OCI-LY7 (cell line): Measurements from ENCODE around the gene MEIS2. TPM values are rescaled to one million over a fixed set of nuclear protein-coding genes. Genes with fewer than 3 reads are reported as not detected.

Source experiments
- BruUV-seq: library from RNA; stranded (reverse); fragments of 400-500 nt; replicated peaks from 2 replicates; lab custom pipeline; 2021; lab: Mats Ljungman, UMichigan
- CTCF ChIA-PET: fragments of 300-600 bp; sonication (Branson Sonifier 250); formaldehyde crosslinking; loops from one replicate; lab custom pipeline; 2022; ENCODE audit warnings: antibody characterized with exemption; ENCODE audit not compliant: unreplicated experiment; lab: Charles Lee
- POLR2A ChIA-PET: fragments of 300-600 bp; sonication (Branson Sonifier 250); formaldehyde crosslinking; loops from one replicate; lab custom pipeline; 2022; ENCODE audit warnings: antibody characterized with exemption; lab: Charles Lee
- DNase-seq: peaks from one replicate; pipeline ENCODE4 v3.0.0-alpha.2; 2015; ENCODE audit warnings: low spot score
- H2AFZ ChIP-seq: fragments of 200-600 bp; sonication (generic), shearing (Covaris generic); 2 replicates; pipeline ENCODE4 v1.6.1; 2014; ENCODE audit warnings: mild to moderate bottlenecking, antibody characterized with exemption, low read length, moderate library complexity
- H3K27ac ChIP-seq: fragments of 200-600 bp; sonication (generic); 2 replicates; pipeline ENCODE4 v1.5.1; 2014; ENCODE audit warnings: mixed run types, low read depth, mild to moderate bottlenecking, moderate library complexity, low read length, inconsistent platforms; ENCODE audit not compliant: poor library complexity, severe bottlenecking
- H3K36me3 ChIP-seq: fragments of 200-600 bp; sonication (generic); 2 replicates; pipeline ENCODE4 v1.6.1; 2014; ENCODE audit warnings: mild to moderate bottlenecking, antibody characterized with exemption, low read length, moderate library complexity, mixed read lengths; ENCODE audit not compliant: insufficient read depth
- H3K4me1 ChIP-seq: fragments of 200-600 bp; sonication (generic); 2 replicates; pipeline ENCODE4 v1.5.1; 2014; ENCODE audit warnings: mild to moderate bottlenecking, low read length; ENCODE audit not compliant: insufficient read depth, poor library complexity, severe bottlenecking
- H3K4me2 ChIP-seq: fragments of 200-600 bp; sonication (generic); 2 replicates; pipeline ENCODE4 v1.6.1; 2014; ENCODE audit warnings: mild to moderate bottlenecking, low read length
- H3K4me3 ChIP-seq: fragments of 200-600 bp; sonication (generic); 2 replicates; pipeline ENCODE4 v1.5.1; 2014; ENCODE audit warnings: mild to moderate bottlenecking, low read depth, low read length; ENCODE audit not compliant: poor library complexity, severe bottlenecking
- H3K79me2 ChIP-seq: fragments of 200-600 bp; sonication (generic); 2 replicates; pipeline ENCODE4 v1.6.1; 2016; ENCODE audit warnings: low read depth, mild to moderate bottlenecking, low read length, moderate library complexity, mixed read lengths; ENCODE audit not compliant: insufficient read depth
- H3K9me2 ChIP-seq: fragments of 200-600 bp; sonication (generic); 2 replicates; pipeline ENCODE4 v1.6.1; 2016; ENCODE audit warnings: mild to moderate bottlenecking, low read length, mixed read lengths; ENCODE audit not compliant: insufficient read depth
- H3K9me3 ChIP-seq: fragments of 200-600 bp; sonication (generic); 2 replicates; pipeline ENCODE4 v1.6.1; 2014; ENCODE audit warnings: mild to moderate bottlenecking, mixed run types, low read length, mixed read lengths
- H4K20me1 ChIP-seq: fragments of 200-600 bp; sonication (generic); 2 replicates; pipeline ENCODE4 v1.6.1; 2014; ENCODE audit warnings: mild to moderate bottlenecking, antibody characterized with exemption, low read length, moderate library complexity, mixed read lengths; ENCODE audit not compliant: insufficient read depth
- EZH2phosphoT487 ChIP-seq: fragments of 200-600 bp; sonication (generic); IDR thresholded peaks from 2 replicates; pipeline ENCODE4 v1.6.1; 2018; ENCODE audit warnings: low read depth, borderline replicate concordance, mild to moderate bottlenecking, mixed run types, antibody characterized with exemption, low read length, moderate library complexity, mixed read lengths
- intact Hi-C: fragments of 100-400 bp; cut with micrococcal nuclease; formaldehyde crosslinking; loops from one replicate; pipeline ENCODE4 v1.10.0; 2022; ENCODE audit not compliant: unreplicated experiment
- total RNA-seq, 2 experiments: library from RNA; depleted of rRNA in 1 of 2; stranded (reverse); fragments of >200 nt in 1 of 2; shearing (Covaris generic) in 1 of 2; gene quantifications; 2 replicates each; pipeline ENCODE4 v1.2.3, GENCODE V29; 2014 to 2022
- TF ChIP-seq, protein P1 (sequence below): fragments of 200-600 bp; sonication (generic); conservative IDR thresholded peaks from 2 replicates; pipeline ENCODE4 v1.5.1; 2014; ENCODE audit warnings: mild to moderate bottlenecking, antibody characterized with exemption, low read length, moderate library complexity, mixed read lengths

Gene MEIS2
- total RNA-seq, 2 experiments from 2014 or later, result 31.0 to 35.8 TPM

DNA sequence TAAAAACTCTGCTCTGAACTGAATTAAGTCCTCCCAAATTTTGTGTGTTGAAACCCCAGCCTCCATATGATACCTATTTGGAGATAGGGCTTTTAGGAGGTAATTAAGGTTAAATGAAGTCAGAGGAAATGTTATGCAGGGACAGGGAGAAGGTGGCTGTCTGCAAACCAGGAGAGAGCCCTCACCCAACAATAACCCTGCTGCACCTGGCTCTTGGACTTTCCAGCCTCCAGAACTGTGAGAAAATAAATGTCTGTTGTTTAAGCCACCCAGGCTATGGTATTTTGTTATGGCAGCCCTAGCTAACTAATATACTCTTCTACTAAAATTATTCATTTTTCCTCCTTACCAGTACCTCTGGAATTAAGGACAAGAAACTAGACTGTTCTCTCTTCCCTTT is 79.5 kb downstream of the MEIS2 start:
- Histone ChIP-seq H3K9me3 (no peaks in the 10 kb centered on the region), H3K9me2 (no peaks in the 10 kb centered on the region), H3K4me1 (peaks cover 5% of the 10 kb centered on the region), H3K4me3 (no peak overlapping the region), H3K36me3 (no peaks in the 10 kb centered on the region), H2AFZ (no peak overlapping the region), H3K27ac (no peak overlapping the region), H3K79me2 (no peaks in the 10 kb centered on the region), H3K4me2 (no peak overlapping the region), H4K20me1 (no peaks in the 10 kb centered on the region)
- TF ChIP-seq, protein P1, sequence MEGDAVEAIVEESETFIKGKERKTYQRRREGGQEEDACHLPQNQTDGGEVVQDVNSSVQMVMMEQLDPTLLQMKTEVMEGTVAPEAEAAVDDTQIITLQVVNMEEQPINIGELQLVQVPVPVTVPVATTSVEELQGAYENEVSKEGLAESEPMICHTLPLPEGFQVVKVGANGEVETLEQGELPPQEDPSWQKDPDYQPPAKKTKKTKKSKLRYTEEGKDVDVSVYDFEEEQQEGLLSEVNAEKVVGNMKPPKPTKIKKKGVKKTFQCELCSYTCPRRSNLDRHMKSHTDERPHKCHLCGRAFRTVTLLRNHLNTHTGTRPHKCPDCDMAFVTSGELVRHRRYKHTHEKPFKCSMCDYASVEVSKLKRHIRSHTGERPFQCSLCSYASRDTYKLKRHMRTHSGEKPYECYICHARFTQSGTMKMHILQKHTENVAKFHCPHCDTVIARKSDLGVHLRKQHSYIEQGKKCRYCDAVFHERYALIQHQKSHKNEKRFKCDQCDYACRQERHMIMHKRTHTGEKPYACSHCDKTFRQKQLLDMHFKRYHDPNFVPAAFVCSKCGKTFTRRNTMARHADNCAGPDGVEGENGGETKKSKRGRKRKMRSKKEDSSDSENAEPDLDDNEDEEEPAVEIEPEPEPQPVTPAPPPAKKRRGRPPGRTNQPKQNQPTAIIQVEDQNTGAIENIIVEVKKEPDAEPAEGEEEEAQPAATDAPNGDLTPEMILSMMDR, result no peak
- no peak for TF ChIP-seq EZH2phosphoT487
- intact Hi-C loops, result no loop called here
- POLR2A ChIA-PET, result interaction anchor here (0.6 to 1.0 kb wide), 3 partner anchors 13 to 86 kb away, joined by 3 to 4 read pairs (median 4); no protein-coding TSS in a partner anchor
- DNase-seq, result no peak
- CTCF ChIA-PET, result no interaction called here
- no TSS peak for BruUV-seq

DNA sequence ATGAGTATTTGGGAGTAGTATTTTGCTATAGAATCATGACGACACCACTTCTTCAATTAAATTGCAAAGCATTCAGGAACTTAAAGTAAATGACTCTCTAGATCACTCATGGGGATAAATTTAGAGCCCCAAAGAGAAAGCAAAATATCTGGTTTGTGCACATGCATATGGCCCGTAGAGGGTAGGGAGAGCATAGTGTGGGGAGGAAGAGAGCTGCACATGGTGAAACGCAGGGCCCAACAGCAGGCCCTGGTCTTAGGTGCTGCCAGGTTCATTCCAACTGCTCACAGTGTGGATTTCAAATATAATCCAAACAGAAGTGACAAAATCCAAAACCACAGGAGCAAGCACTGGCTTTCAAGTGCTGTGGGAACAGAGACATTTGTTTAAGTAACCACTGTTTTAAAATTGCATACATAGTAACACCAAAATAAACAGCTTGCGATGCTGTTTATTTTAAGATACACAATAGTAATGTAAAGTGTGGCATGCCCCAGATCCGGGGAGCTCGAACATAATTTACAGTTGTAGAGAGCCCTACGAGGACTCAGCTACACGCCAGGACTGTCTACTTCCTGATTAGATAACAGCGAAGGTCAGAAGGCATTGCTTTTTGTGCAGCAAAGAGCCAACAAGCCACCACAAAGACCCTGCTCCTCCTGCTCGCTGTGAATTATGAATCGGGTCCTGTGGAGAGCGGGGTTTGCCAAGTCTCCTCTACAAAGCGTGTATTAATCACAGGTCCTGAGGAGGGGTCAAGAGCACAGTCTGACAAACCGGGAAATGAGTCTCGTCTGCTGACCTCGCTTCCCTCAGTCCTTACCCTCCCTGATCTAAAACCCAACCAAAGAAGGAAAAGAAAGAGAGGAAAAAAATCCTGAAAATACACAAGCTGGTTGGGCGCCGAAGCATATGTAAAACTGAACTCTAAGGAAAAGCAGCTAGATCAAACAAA is 80.6 kb downstream of the MEIS2 start:
- POLR2A ChIA-PET, result interaction anchor here (0.6 to 1.0 kb wide), 2 partner anchors 14 to 54 kb away, joined by 3 read pairs; no protein-coding TSS in a partner anchor
- H3K4me2 ChIP-seq, result no peak overlapping the region
- CTCF ChIA-PET, result no interaction called here

More for the DNA sequence above, 80.6 kb downstream of the MEIS2 start:
- no peak overlapping the region for H3K4me3 ChIP-seq
- H3K9me3 ChIP-seq, result no peaks in the 10 kb centered on the region
- no peaks in the 10 kb centered on the region for H3K9me2 ChIP-seq
- no peak overlapping the region for H2AFZ ChIP-seq
- intact Hi-C loops, result no loop called here
- no peak overlapping the region for H3K27ac ChIP-seq
- no peaks in the 10 kb centered on the region for H4K20me1 ChIP-seq
- TF ChIP-seq EZH2phosphoT487, result no peak
- TF ChIP-seq, protein P1, result no peak
- no peaks in the 10 kb centered on the region for H3K36me3 ChIP-seq
- DNase-seq, result no peak
- BruUV-seq, result no TSS peak
- H3K79me2 ChIP-seq, result no peaks in the 10 kb centered on the region
- peaks cover 16% of the 10 kb centered on the region for H3K4me1 ChIP-seq
